HFF-Myc (cell line): Measurements from ENCODE around the gene LMTK3.

Experiments
- DNase-seq: peaks from one replicate; pipeline ENCODE4 v3.0.0-alpha.2; 2011; ENCODE audit warnings: low read depth; ENCODE audit errors: extremely low read depth
- H3K4me3 ChIP-seq: replicated peaks from 2 replicates; pipeline ENCODE4 v1.5.1; 2011; ENCODE audit warnings: low read depth, mild to moderate bottlenecking, control low read depth, low read length
- CTCF ChIP-seq: IDR thresholded peaks from 2 replicates; pipeline ENCODE4 v1.5.1; 2012; ENCODE audit warnings: mild to moderate bottlenecking, low read depth, low read length, control low read depth; ENCODE audit errors: missing control alignments

Gene LMTK3

GRCh38 chr19:48554385-48555091 is 42.9 kb upstream of the LMTK3 start:
- no peak overlapping the region for H3K4me3 ChIP-seq
- no peak for DNase-seq
- no peak for TF ChIP-seq CTCF

GRCh38 chr19:48553676-48554384 is 42.2 kb upstream of the LMTK3 start:
- DNase-seq: no peak
- no peak overlapping the region for H3K4me3 ChIP-seq
- TF ChIP-seq CTCF: no peak

- DNase-seq: no peak
- H3K4me3 ChIP-seq: no peak overlapping the region
- TF ChIP-seq CTCF: no peak
Observed at GRCh38 chr19:48552406-48553322, 41.0 kb upstream of the LMTK3 start.

- TF ChIP-seq CTCF: no peak
- no peak within 1 kb of the TSS for H3K4me3 ChIP-seq
- DNase-seq: no peak
Observed at GRCh38 chr19:48551437-48552302, 40.0 kb upstream of the LMTK3 start, which contains the start of gene SULT2B1. Gene SULT2B1 (plus strand): TSS chr19:48552172. CDS start chr19:48552253, 81 bp downstream.

- H3K4me3 ChIP-seq: no peak overlapping the region
- DNase-seq: no peak
- no peak for TF ChIP-seq CTCF
Observed at GRCh38 chr19:48549380-48549779, 37.7 kb upstream of the LMTK3 start.

- H3K4me3 ChIP-seq: no peak overlapping the region
- no peak for DNase-seq
- TF ChIP-seq CTCF: no peak
Observed at GRCh38 chr19:48548253-48548911, 36.7 kb upstream of the LMTK3 start.
